OCI-LY3 (cell line): Measurements from ENCODE around the gene RAET1E.

ENCODE experiments used
- H2AFZ ChIP-seq: fragments of 200-600, 300-600 bp; shearing (Covaris generic); 2 replicates; pipeline ENCODE4 v1.6.0; 2014; ENCODE audit warnings: antibody characterized with exemption, low read depth, low read length
- H3K27ac ChIP-seq: fragments of 200-600, 300-600 bp; sonication (generic); 2 replicates; pipeline ENCODE4 v1.5.1; 2014; ENCODE audit warnings: mild to moderate bottlenecking, low read length, moderate library complexity, mixed read lengths
- H3K27me3 ChIP-seq: fragments of 200-600, 300-600 bp; sonication (generic); 2 replicates; pipeline ENCODE4 v1.6.1; 2014; ENCODE audit warnings: low read depth, low read length, mixed read lengths
- H3K36me3 ChIP-seq: fragments of 200-600, 300-600 bp; sonication (generic); replicated peaks from 2 replicates; pipeline ENCODE3; 2014; ENCODE audit warnings: low read depth, low read length, mixed read lengths
- H3K4me1 ChIP-seq: fragments of 300-600, 200-600 bp; sonication (generic); 2 replicates; pipeline ENCODE4 v1.6.1; 2014; ENCODE audit warnings: low read length, mixed read lengths
- H3K4me2 ChIP-seq: fragments of 200-600, 300-600 bp; sonication (generic); 2 replicates; pipeline ENCODE4 v1.6.1; 2014; ENCODE audit warnings: low read length, mixed read lengths
- H3K4me3 ChIP-seq: fragments of 300-600, 200-600 bp; sonication (generic); 2 replicates; pipeline ENCODE4 v1.5.1; 2014; ENCODE audit warnings: antibody characterized with exemption, mild to moderate bottlenecking, low read length, moderate library complexity
- H3K79me2 ChIP-seq: fragments of 300-600, 200-600 bp; shearing (Covaris generic); 2 replicates; pipeline ENCODE4 v1.6.1; 2014; ENCODE audit warnings: mild to moderate bottlenecking, low read length, mixed read lengths
- H3K9ac ChIP-seq: fragments of 300-600, 200-600 bp; shearing (Covaris generic); 2 replicates; pipeline ENCODE4 v1.6.0; 2014; ENCODE audit warnings: mild to moderate bottlenecking, low read length, moderate library complexity
- H3K9me3 ChIP-seq: fragments of 200-600, 300-600 bp; shearing (Covaris generic); 2 replicates; pipeline ENCODE4 v1.6.1; 2014; ENCODE audit warnings: low read length, mixed read lengths; ENCODE audit not compliant: insufficient read depth
- H4K20me1 ChIP-seq: fragments of 200-600, 300-600 bp; sonication (generic); 2 replicates; pipeline ENCODE4 v1.6.1; 2016; ENCODE audit warnings: low read length, mixed read lengths; ENCODE audit not compliant: insufficient read depth
- EZH2phosphoT487 ChIP-seq: fragments of 200-600 bp; shearing (Covaris generic); IDR thresholded peaks from 2 replicates; pipeline ENCODE4 v1.6.1; 2018; ENCODE audit warnings: antibody characterized with exemption, mixed run types, low read depth
- TF ChIP-seq, protein P1 (sequence below): fragments of 200-600, 300-600 bp; sonication (generic); IDR thresholded peaks from 2 replicates; pipeline ENCODE4 v1.5.1; 2014; ENCODE audit warnings: antibody characterized with exemption, low read length, low read depth

RAET1E gene

DNA sequence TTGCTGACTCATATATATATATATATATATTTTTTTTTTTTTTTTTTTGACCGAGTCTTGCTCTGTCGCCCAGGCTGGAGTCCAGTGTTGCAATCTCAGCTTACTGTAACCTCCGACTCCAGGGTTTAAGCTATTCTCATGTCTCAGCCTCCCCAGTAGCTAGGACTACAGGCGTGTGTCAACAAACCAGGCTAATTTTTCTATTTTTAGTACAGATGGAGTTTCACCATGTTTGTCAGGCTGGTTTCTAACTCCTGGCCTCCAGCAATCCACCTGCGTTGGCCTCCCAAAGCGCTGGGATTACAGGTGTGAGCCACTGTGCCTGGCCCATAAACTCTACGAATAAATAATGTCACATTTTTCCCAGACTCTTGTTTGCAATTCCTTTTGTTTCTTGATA lies 38.5 kb downstream of the RAET1E start:
- no peak overlapping the region for H3K27ac ChIP-seq
- no peaks in the 10 kb centered on the region for H3K9me3 ChIP-seq
- H3K27me3 ChIP-seq: no peaks in the 10 kb centered on the region
- no peaks in the 10 kb centered on the region; the same call in 1 of the 2 replicates for H4K20me1 ChIP-seq
- no peak overlapping the region for H2AFZ ChIP-seq
- TF ChIP-seq, protein P1, sequence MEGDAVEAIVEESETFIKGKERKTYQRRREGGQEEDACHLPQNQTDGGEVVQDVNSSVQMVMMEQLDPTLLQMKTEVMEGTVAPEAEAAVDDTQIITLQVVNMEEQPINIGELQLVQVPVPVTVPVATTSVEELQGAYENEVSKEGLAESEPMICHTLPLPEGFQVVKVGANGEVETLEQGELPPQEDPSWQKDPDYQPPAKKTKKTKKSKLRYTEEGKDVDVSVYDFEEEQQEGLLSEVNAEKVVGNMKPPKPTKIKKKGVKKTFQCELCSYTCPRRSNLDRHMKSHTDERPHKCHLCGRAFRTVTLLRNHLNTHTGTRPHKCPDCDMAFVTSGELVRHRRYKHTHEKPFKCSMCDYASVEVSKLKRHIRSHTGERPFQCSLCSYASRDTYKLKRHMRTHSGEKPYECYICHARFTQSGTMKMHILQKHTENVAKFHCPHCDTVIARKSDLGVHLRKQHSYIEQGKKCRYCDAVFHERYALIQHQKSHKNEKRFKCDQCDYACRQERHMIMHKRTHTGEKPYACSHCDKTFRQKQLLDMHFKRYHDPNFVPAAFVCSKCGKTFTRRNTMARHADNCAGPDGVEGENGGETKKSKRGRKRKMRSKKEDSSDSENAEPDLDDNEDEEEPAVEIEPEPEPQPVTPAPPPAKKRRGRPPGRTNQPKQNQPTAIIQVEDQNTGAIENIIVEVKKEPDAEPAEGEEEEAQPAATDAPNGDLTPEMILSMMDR: no peak
- TF ChIP-seq EZH2phosphoT487: no peak
- peaks cover 11% of the 10 kb centered on the region; the same call in 1 of the 2 replicates for H3K79me2 ChIP-seq
- no peak overlapping the region for H3K4me2 ChIP-seq
- H3K9ac ChIP-seq: no peak overlapping the region
- no peaks in the 10 kb centered on the region for H3K36me3 ChIP-seq
- no peaks in the 10 kb centered on the region for H3K4me1 ChIP-seq
- H3K4me3 ChIP-seq: no peak overlapping the region

DNA sequence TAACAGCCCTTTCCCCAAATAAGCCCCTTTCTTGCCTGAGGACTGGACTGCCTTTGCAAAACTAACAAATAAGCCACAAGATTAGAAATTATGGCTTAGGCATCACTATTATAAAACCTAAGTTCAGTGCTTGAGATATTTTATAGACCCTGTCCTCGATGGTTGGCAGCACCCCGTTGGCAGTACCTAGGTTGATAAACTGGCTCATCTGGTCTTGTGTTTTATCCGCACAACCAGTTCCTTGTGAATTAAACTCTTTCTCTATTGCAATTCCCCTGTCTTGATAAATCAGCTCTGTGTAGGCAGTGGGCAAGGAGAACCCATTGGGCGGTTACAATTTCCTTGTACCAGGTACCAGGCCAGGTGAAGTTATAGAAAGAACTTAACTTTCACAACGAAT lies 40.4 kb downstream of the RAET1E start:
- Histone ChIP-seq H3K4me3 (no peak overlapping the region), H3K9me3 (no peaks in the 10 kb centered on the region), H3K4me1 (peaks cover 1% of the 10 kb centered on the region), H3K4me2 (no peak overlapping the region), H3K9ac (no peak overlapping the region), H4K20me1 (no peaks in the 10 kb centered on the region; the same call in 1 of the 2 replicates), H2AFZ (no peak overlapping the region), H3K27me3 (no peaks in the 10 kb centered on the region), H3K27ac (no peak overlapping the region), H3K79me2 (peaks cover 6% of the 10 kb centered on the region; the same call in 1 of the 2 replicates), H3K36me3 (no peaks in the 10 kb centered on the region)
- TF ChIP-seq, protein P1: no peak
- TF ChIP-seq EZH2phosphoT487: no peak

DNA sequence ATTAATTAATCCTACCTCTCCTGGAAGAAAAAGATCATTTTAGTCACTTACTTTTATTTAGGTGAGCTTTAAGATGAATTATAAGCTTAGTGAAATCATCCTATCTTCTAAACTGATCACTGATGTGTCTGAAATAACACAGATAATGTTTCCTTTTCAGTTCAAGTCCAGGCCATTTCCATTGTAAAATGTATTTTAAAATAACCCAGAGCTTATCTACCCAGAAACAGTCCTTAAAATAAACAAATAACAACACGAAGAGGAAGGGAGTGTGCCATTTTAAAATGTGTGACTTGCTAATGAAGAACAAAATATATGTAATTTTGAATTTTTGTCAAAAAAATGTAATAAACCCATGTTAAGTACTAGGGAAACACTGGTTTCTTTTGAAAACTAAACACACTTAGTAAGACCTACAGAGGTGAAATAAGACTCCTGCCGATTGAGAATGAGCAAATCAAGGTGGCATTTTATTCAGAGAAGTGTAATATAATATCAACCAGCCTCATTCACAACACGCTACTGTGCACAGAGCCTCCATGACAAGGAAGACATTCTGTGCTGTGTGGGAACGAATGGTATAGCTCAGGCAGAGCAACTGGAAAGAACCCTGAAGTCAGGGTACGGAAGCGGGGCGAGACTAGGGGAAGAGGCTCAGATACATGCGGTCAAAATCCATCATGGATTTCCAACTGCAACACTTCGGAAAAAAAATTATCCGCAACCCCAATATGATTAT lies 41.5 kb downstream of the RAET1E start:
- Histone ChIP-seq H3K4me1 (peaks cover 8% of the 10 kb centered on the region), H3K9ac (no peak overlapping the region), H3K79me2 (no peaks in the 10 kb centered on the region), H4K20me1 (no peaks in the 10 kb centered on the region), H3K4me3 (no peak overlapping the region), H3K27ac (no peak overlapping the region), H3K4me2 (no peak overlapping the region), H3K27me3 (no peaks in the 10 kb centered on the region), H3K9me3 (no peaks in the 10 kb centered on the region), H2AFZ (no peak overlapping the region), H3K36me3 (no peaks in the 10 kb centered on the region)
- TF ChIP-seq, protein P1: no peak
- no peak for TF ChIP-seq EZH2phosphoT487

DNA sequence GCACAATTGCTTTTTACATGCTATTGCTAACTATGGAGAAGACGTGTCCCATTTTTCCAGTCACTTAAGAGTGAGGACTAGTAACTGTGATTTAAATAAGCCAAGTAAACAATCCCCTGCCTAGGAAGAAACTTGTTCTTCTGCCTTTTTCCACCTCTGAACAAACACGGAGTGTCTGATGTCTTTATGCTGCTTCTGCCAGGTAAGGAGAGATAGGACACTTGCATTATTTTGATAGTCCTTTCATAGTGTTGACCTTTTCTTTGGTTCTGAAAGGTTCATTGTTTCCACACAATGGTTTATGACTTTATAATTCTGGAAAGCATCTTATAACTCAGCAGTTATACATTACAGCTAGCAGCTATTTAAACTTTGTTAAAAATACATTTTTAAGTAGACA lies 42.2 kb downstream of the RAET1E start:
- no peaks in the 10 kb centered on the region for H3K36me3 ChIP-seq
- TF ChIP-seq EZH2phosphoT487: no peak
- TF ChIP-seq, protein P1: no peak
- H3K27ac ChIP-seq: no peak overlapping the region
- no peak overlapping the region for H3K9ac ChIP-seq
- no peaks in the 10 kb centered on the region for H3K79me2 ChIP-seq
- no peaks in the 10 kb centered on the region for H3K9me3 ChIP-seq
- peaks cover 8% of the 10 kb centered on the region for H3K4me1 ChIP-seq
- H4K20me1 ChIP-seq: no peaks in the 10 kb centered on the region
- H3K4me3 ChIP-seq: no peak overlapping the region
- no peak overlapping the region for H3K4me2 ChIP-seq
- H2AFZ ChIP-seq: no peak overlapping the region
- no peaks in the 10 kb centered on the region for H3K27me3 ChIP-seq
